OCI-LY3 (cell line): Measurements from ENCODE around the gene BABAM1.

Source experiments
- H2AFZ ChIP-seq: fragments of 200-600, 300-600 bp; shearing (Covaris generic); 2 replicates; pipeline ENCODE4 v1.6.0; 2014; ENCODE audit warnings: antibody characterized with exemption, low read depth, low read length
- H3K27ac ChIP-seq: fragments of 200-600, 300-600 bp; sonication (generic); 2 replicates; pipeline ENCODE4 v1.5.1; 2014; ENCODE audit warnings: mild to moderate bottlenecking, low read length, moderate library complexity, mixed read lengths
- H3K27me3 ChIP-seq: fragments of 200-600, 300-600 bp; sonication (generic); 2 replicates; pipeline ENCODE4 v1.6.1; 2014; ENCODE audit warnings: low read depth, low read length, mixed read lengths
- H3K36me3 ChIP-seq: fragments of 200-600, 300-600 bp; sonication (generic); replicated peaks from 2 replicates; pipeline ENCODE3; 2014; ENCODE audit warnings: low read depth, low read length, mixed read lengths
- H3K4me1 ChIP-seq: fragments of 300-600, 200-600 bp; sonication (generic); 2 replicates; pipeline ENCODE4 v1.6.1; 2014; ENCODE audit warnings: low read length, mixed read lengths
- H3K4me2 ChIP-seq: fragments of 200-600, 300-600 bp; sonication (generic); 2 replicates; pipeline ENCODE4 v1.6.1; 2014; ENCODE audit warnings: low read length, mixed read lengths
- H3K4me3 ChIP-seq: fragments of 300-600, 200-600 bp; sonication (generic); 2 replicates; pipeline ENCODE4 v1.5.1; 2014; ENCODE audit warnings: antibody characterized with exemption, mild to moderate bottlenecking, low read length, moderate library complexity
- H3K79me2 ChIP-seq: fragments of 300-600, 200-600 bp; shearing (Covaris generic); 2 replicates; pipeline ENCODE4 v1.6.1; 2014; ENCODE audit warnings: mild to moderate bottlenecking, low read length, mixed read lengths
- H3K9ac ChIP-seq: fragments of 300-600, 200-600 bp; shearing (Covaris generic); 2 replicates; pipeline ENCODE4 v1.6.0; 2014; ENCODE audit warnings: mild to moderate bottlenecking, low read length, moderate library complexity
- H3K9me3 ChIP-seq: fragments of 200-600, 300-600 bp; shearing (Covaris generic); 2 replicates; pipeline ENCODE4 v1.6.1; 2014; ENCODE audit warnings: low read length, mixed read lengths; ENCODE audit not compliant: insufficient read depth
- H4K20me1 ChIP-seq: fragments of 200-600, 300-600 bp; sonication (generic); 2 replicates; pipeline ENCODE4 v1.6.1; 2016; ENCODE audit warnings: low read length, mixed read lengths; ENCODE audit not compliant: insufficient read depth
- CTCF ChIP-seq: fragments of 200-600, 300-600 bp; sonication (generic); IDR thresholded peaks from 2 replicates; pipeline ENCODE4 v1.5.1; 2014; ENCODE audit warnings: antibody characterized with exemption, low read length, low read depth
- EZH2phosphoT487 ChIP-seq: fragments of 200-600 bp; shearing (Covaris generic); IDR thresholded peaks from 2 replicates; pipeline ENCODE4 v1.6.1; 2018; ENCODE audit warnings: antibody characterized with exemption, mixed run types, low read depth

BABAM1 gene

GRCh38 chr19:17236811-17237543 lies 30.3 kb upstream of the BABAM1 start:
- TF ChIP-seq CTCF (no peak), EZH2phosphoT487 (no peak)
- Histone ChIP-seq H3K4me1 (peaks cover 11% of the 10 kb centered on the region), H3K27me3 (no peaks in the 10 kb centered on the region), H3K79me2 (peaks cover 11% of the 10 kb centered on the region), H2AFZ (no peak overlapping the region), H4K20me1 (peaks cover 15% of the 10 kb centered on the region; the same call in 1 of the 2 replicates), H3K27ac (no peak overlapping the region), H3K4me2 (no peak overlapping the region), H3K9ac (no peak overlapping the region), H3K4me3 (no peak overlapping the region), H3K9me3 (no peaks in the 10 kb centered on the region), H3K36me3 (peaks cover 9% of the 10 kb centered on the region)

GRCh38 chr19:17237747-17238706 lies 29.2 kb upstream of the BABAM1 start:
- H3K9ac ChIP-seq: no peak overlapping the region
- H3K27ac ChIP-seq: no peak overlapping the region
- H3K27me3 ChIP-seq: no peaks in the 10 kb centered on the region
- peaks cover 3% of the 10 kb centered on the region for H3K36me3 ChIP-seq
- H4K20me1 ChIP-seq: peaks cover 17% of the 10 kb centered on the region; the same call in 1 of the 2 replicates
- H3K4me1 ChIP-seq: peaks cover 11% of the 10 kb centered on the region
- H2AFZ ChIP-seq: no peak overlapping the region
- peaks cover 17% of the 10 kb centered on the region for H3K79me2 ChIP-seq
- TF ChIP-seq CTCF (no peak), EZH2phosphoT487 (no peak)
- H3K9me3 ChIP-seq: no peaks in the 10 kb centered on the region
- no peak overlapping the region for H3K4me3 ChIP-seq
- no peak overlapping the region for H3K4me2 ChIP-seq

DNA sequence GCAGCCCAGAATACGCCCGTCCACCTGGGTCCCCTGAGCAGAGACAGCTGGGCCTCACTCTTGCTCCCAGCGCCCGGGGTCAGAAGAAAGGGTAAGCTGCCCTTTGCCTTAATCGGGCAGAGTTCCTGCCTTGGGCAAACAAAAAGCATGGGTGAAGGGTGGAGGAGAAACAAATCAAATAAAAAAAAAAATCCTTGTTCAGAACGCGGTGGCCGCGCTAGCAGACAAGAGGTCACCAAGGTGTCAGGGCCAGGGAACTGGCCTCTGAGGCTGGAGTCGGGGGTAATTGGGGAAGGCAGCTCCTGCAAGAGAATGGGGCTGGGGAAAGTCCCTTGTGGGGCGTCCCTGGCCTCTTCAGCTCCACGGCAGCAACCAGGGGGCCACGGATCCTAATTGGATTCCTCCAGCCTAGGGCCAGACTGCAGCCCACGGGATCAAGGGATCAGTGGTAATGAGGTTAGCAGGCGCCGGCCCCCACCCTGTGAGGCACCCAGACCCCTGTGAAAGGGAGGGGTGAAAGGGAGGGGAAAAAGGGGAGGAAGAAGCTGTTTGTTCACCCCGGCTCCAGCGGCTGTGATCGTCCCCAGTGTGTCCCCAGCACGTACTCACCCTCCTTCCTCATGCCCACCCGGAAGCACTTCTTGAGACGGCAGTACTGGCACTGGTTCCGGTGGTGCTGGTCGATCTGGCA lies 27.0 kb upstream of the BABAM1 start:
- H3K36me3 ChIP-seq: peaks cover 3% of the 10 kb centered on the region
- H3K4me3 ChIP-seq: no peak overlapping the region
- H3K27ac ChIP-seq: no peak overlapping the region
- no peaks in the 10 kb centered on the region for H3K9me3 ChIP-seq
- no peak overlapping the region for H2AFZ ChIP-seq
- H3K27me3 ChIP-seq: no peaks in the 10 kb centered on the region
- no peak for TF ChIP-seq CTCF
- TF ChIP-seq EZH2phosphoT487: no peak
- peaks cover 16% of the 10 kb centered on the region; the same call in 1 of the 2 replicates for H4K20me1 ChIP-seq
- H3K4me1 ChIP-seq: peaks cover 14% of the 10 kb centered on the region; the same call in 1 of the 2 replicates
- H3K9ac ChIP-seq: no peak overlapping the region
- H3K4me2 ChIP-seq: no peak overlapping the region
- H3K79me2 ChIP-seq: peaks cover 28% of the 10 kb centered on the region; the same call in 1 of the 2 replicates
